ENCODE results near the gene C22orf15. TPM values are rescaled to one million over a fixed set of nuclear protein-coding genes. Genes with fewer than 3 reads are reported as not detected.

The C22orf15 gene
- total RNA-seq, 1 donor from 2014 or later: 0.36 TPM

DNA sequence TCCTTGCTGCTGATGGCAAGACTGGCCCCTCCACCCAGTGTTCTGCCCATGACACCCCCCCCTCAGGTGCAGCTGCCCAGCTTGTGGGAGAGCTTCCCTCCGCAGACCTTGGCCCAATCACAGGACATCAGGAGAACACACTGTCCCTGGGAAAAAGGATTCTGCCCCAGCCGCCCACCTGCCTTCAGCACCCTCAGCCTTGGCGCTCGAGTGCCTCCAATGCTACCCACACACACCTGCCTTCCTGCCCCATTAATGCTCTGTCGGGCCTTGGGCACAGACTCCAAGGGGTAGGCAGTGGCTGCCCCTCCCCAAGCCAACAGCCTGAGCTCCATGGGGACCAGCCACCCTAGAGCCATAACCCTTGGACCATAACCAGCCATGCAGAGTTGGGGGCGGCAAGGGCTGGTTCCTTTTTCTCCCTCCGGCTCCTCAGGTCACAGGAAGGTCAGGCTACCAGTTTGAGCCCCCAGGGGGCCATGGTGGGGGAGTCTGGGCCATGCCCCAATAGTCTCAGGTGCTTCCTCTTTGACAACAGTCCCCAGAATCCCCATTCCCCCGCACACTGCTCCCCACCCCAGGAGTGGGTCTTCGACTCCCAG lies 10.6 kb upstream of the C22orf15 start:
- Mint-ChIP-seq H3K4me1 (peaks cover 18% of the 10 kb centered on the region), H3K27me3 (ENCODE audit: low read depth) (no peaks in the 10 kb centered on the region), H3K4me3 (peak overlapping the region; percentile 57), H3K36me3 (no peaks in the 10 kb centered on the region), H3K9me3 (no peaks in the 10 kb centered on the region), H3K27ac (peak overlapping the region; percentile 71)
- no peak for DNase-seq (ENCODE audit: low spot score in 2 of 2, unreplicated experiment in 2 of 2)
- TF ChIP-seq, protein P1, sequence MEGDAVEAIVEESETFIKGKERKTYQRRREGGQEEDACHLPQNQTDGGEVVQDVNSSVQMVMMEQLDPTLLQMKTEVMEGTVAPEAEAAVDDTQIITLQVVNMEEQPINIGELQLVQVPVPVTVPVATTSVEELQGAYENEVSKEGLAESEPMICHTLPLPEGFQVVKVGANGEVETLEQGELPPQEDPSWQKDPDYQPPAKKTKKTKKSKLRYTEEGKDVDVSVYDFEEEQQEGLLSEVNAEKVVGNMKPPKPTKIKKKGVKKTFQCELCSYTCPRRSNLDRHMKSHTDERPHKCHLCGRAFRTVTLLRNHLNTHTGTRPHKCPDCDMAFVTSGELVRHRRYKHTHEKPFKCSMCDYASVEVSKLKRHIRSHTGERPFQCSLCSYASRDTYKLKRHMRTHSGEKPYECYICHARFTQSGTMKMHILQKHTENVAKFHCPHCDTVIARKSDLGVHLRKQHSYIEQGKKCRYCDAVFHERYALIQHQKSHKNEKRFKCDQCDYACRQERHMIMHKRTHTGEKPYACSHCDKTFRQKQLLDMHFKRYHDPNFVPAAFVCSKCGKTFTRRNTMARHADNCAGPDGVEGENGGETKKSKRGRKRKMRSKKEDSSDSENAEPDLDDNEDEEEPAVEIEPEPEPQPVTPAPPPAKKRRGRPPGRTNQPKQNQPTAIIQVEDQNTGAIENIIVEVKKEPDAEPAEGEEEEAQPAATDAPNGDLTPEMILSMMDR (IDR thresholded peaks at IDR 0.05; ENCODE audit: unreplicated experiment): no peak

DNA sequence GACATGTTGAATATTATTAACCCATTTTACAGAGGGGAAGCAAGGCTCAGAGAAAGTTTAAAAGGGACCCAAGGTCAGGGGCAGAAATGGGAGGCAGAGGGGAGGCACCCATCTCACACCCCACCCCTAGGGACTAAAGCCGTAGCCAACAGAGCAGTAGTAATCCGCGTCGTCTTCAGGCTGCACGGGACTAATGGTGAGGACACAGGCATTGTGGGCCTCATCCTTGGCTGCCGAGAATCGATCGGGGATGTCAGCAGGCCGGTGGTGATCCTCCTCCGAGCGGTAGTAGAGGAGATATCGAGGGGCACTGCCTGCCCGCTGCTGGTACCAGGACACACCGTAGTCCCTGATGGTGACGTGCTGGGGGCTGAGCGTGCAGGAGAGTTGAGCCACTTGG lies 10.0 kb upstream of the C22orf15 start:
- no peak for DNase-seq (ENCODE audit: low spot score in 2 of 2, unreplicated experiment in 2 of 2)
- peaks cover 18% of the 10 kb centered on the region for H3K4me1 Mint-ChIP-seq
- no peak overlapping the region for H3K27ac Mint-ChIP-seq
- no peaks in the 10 kb centered on the region for H3K27me3 Mint-ChIP-seq (ENCODE audit: low read depth)
- no peaks in the 10 kb centered on the region for H3K36me3 Mint-ChIP-seq
- H3K9me3 Mint-ChIP-seq: no peaks in the 10 kb centered on the region
- TF ChIP-seq, protein P1 (IDR thresholded peaks at IDR 0.05; ENCODE audit: unreplicated experiment): no peak
- peak overlapping the region; percentile 57 for H3K4me3 Mint-ChIP-seq

DNA sequence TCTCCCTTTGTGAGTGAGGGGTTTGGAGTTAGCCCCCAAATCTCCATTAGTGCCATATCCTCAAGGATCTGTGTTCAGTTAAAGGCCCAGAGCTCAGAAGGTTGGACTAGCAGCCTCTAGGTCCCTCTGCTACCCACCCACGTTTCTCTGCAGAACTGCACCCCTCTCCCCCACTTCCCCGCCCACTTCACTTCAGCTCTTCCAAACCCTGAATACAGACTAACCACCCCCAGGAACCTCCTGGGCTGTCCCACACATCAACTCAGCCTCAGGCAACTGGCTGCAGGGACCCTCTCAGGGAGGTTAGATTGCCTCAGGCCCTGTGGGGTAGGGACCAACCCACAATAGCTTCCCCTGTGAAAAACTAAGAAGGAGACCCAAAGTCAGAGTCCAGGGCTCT lies 9.4 kb upstream of the C22orf15 start:
- Mint-ChIP-seq H3K4me3 (peak overlapping the region; percentile 13), H3K4me1 (peaks cover 18% of the 10 kb centered on the region), H3K27me3 (ENCODE audit: low read depth) (no peaks in the 10 kb centered on the region), H3K27ac (peak overlapping the region; percentile 9), H3K9me3 (no peaks in the 10 kb centered on the region), H3K36me3 (no peaks in the 10 kb centered on the region)
- TF ChIP-seq, protein P1 (IDR thresholded peaks at IDR 0.05; ENCODE audit: unreplicated experiment): no peak
- DNase-seq (ENCODE audit: low spot score in 2 of 2, unreplicated experiment in 2 of 2): no peak

DNA sequence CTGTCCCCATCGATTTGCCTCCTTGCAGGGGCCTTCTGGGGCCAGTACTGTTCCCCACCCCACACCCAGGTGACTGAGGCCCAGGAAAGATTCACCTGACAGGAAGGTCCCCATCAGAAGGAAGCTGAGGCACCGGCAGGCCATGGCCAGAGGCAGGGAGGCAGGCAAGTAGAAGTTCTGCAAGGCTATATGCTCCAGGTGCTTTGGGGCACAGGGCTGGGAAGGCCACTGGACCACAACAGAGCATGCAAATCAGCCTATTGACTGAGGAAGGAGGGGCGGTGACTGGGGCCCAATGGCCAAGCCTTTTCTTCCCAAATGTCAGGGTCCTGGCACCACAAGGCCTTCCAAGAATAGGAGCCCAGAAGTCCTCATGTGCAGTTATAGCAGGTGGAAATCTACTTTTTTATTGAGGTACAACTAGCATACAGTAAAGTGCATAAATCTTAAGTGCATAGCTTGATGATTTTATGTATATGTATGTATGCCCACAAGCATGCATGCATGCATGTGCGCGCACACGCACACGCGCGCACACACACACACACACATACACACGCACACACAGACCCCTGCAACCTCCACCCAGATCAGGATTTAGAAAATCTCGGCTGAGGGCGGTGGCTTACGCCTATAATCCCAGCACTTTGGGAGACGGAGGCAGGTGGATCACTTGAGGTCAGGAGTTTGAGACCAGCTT lies 8.4 kb upstream of the C22orf15 start, which contains the start of gene VPREB3:
VPREB3 (minus strand) TSS at position 206 of the 700 bp plus-strand sequence; CDS start at position 144, 62 bp downstream.
- no peak for DNase-seq (ENCODE audit: low spot score in 2 of 2, unreplicated experiment in 2 of 2)
- peak within 1 kb of the TSS; percentile 13 for H3K4me3 Mint-ChIP-seq
- peaks cover 18% of the 10 kb centered on the region for H3K4me1 Mint-ChIP-seq
- H3K27me3 Mint-ChIP-seq (ENCODE audit: low read depth): no peaks in the 10 kb centered on the region
- no peaks in the 10 kb centered on the region for H3K9me3 Mint-ChIP-seq
- TF ChIP-seq, protein P1 (IDR thresholded peaks at IDR 0.05; ENCODE audit: unreplicated experiment): no peak
- no peaks in the 10 kb centered on the region for H3K36me3 Mint-ChIP-seq
- H3K27ac Mint-ChIP-seq: peak within 1 kb of the TSS; percentile 9

DNA sequence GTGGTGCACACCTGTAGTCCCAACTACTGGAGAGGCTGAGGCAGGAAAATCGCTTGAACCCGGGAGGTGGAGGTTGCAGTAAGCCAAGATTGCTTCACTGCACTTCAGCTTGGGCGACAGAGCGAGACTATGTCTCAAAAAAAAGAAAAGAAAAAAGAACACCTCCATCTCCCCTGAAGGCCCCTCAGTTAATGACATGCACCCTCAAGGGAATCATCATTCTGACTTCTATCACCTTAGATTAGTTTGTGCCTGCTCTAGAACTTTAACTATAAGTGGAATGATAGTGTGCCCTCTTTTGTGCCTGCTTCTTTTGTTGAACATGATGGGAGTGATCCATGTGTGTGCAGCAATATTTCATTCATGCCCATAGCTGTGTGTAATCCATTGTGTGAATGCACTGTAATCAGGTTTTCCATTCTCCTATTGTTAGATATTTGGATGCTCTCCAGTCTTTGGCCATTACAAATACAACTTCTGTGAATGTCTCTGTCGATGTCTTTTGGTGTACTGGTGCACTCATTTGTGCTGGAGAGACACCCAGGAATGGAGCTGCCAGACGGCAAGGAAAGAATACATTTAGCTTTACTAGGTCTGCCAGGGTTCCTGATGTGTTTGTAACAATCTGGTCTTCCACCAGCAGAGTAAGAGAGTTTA lies 7.7 kb upstream of the C22orf15 start:
- TF ChIP-seq, protein P1 (IDR thresholded peaks at IDR 0.05; ENCODE audit: unreplicated experiment): no peak
- peaks cover 12% of the 10 kb centered on the region for H3K4me1 Mint-ChIP-seq
- H3K9me3 Mint-ChIP-seq: no peaks in the 10 kb centered on the region
- no peak overlapping the region for H3K4me3 Mint-ChIP-seq
- H3K27ac Mint-ChIP-seq: no peak overlapping the region
- no peak for DNase-seq (ENCODE audit: low spot score in 2 of 2, unreplicated experiment in 2 of 2)
- H3K36me3 Mint-ChIP-seq: no peaks in the 10 kb centered on the region
- H3K27me3 Mint-ChIP-seq (ENCODE audit: low read depth): no peaks in the 10 kb centered on the region
